NOMO-1 treated with dmso at 0.1 percent for 144 hours (cell line): ENCODE measurements around the gene CDH5.

Experiments
- DNase-seq: peaks from one replicate; lab custom pipeline; 2025; ENCODE audit not compliant: unreplicated experiment; lab: John Stamatoyannopoulos, UW

CDH5 gene

GRCh38 chr16:66416136-66416535 is 49.6 kb downstream of the CDH5 start:
- DNase-seq = no peak

GRCh38 chr16:66416939-66417700 is 50.6 kb downstream of the CDH5 start:
- no peak for DNase-seq

GRCh38 chr16:66418165-66418962 is 51.9 kb downstream of the CDH5 start:
- no peak for DNase-seq

GRCh38 chr16:66419527-66419926 is 53.0 kb downstream of the CDH5 start:
- no peak for DNase-seq

- no peak for DNase-seq
These were observed 53.9 kb downstream of the CDH5 start for GRCh38 chr16:66420396-66420795.

- no peak for DNase-seq
These were observed 55.4 kb downstream of the CDH5 start for GRCh38 chr16:66421891-66422290.

- DNase-seq = no peak
These were observed 55.9 kb downstream of the CDH5 start for GRCh38 chr16:66422366-66422765.

GRCh38 chr16:66423177-66423576 is 56.7 kb downstream of the CDH5 start:
- DNase-seq = no peak

GRCh38 chr16:66425651-66426050 is 59.2 kb downstream of the CDH5 start:
- DNase-seq = no peak

GRCh38 chr16:66426112-66427035 is 59.9 kb downstream of the CDH5 start:
- no peak for DNase-seq

- no peak for DNase-seq
These were observed 60.8 kb downstream of the CDH5 start, which contains the start of gene BEAN1 for GRCh38 chr16:66427036-66427860. Gene BEAN1, plus strand, starts transcription at chr16:66427295. Its CDS starts 10,382 bp downstream, at chr16:66437677.

GRCh38 chr16:66427871-66428681 is 61.6 kb downstream of the CDH5 start:
- DNase-seq = no peak

GRCh38 chr16:66428682-66429251 is 62.3 kb downstream of the CDH5 start:
- DNase-seq = no peak

- no peak for DNase-seq
These were observed 62.9 kb downstream of the CDH5 start for GRCh38 chr16:66429290-66429962.

- no peak for DNase-seq
These were observed 63.7 kb downstream of the CDH5 start for GRCh38 chr16:66430214-66430613.

- DNase-seq = no peak
These were observed 65.3 kb downstream of the CDH5 start for GRCh38 chr16:66431760-66432159.

- no peak for DNase-seq
These were observed 65.9 kb downstream of the CDH5 start for GRCh38 chr16:66432429-66432828.

- no peak for DNase-seq
These were observed 68.3 kb downstream of the CDH5 start for GRCh38 chr16:66434619-66435430.
